HepG2 (cell line): ENCODE results near the gene ETV1. TPM values are rescaled to one million over a fixed set of nuclear protein-coding genes. Genes with fewer than 3 reads are reported as not detected.

Experiments
- ATAC-seq: fragments of 200-7000 bp; cut with Tn5 transposase; 3 replicates; pipeline ENCODE4 v1.9.1; 2020; ENCODE audit warnings: mild to moderate bottlenecking, moderate library complexity
- BruUV-seq: library from RNA; stranded (reverse); fragments of 400-500 nt; replicated peaks from 2 replicates; lab custom pipeline; 2021; lab: Mats Ljungman, UMichigan
- CTCF ChIA-PET: fragments of 300-600 bp; formaldehyde crosslinking; extraction: SDS; loops from one replicate; lab custom pipeline; 2021; ENCODE audit warnings: low total read pairs, inconsistent platforms, low intra/inter-chr PET ratio; lab: Yijun Ruan, JAX
- POLR2A ChIA-PET: fragments of 350-600 bp; sonication (Branson Sonifier 250); formaldehyde crosslinking; loops from one replicate; lab custom pipeline; 2020; ENCODE audit warnings: antibody characterized with exemption, inconsistent platforms; lab: Yijun Ruan, JAX
- DNase-seq: peaks from one replicate; pipeline ENCODE4 v3.0.0-alpha.2; 2015; ENCODE audit warnings: low spot score
- FAIRE-seq: peaks from 3 replicates; lab custom pipeline; 2011; peaks lifted over from hg19 to GRCh38; lab: Jason Lieb, UNC
- H2AFZ ChIP-seq: one replicate; pipeline ENCODE4 v1.6.1; 2011; ENCODE audit warnings: low read length, inconsistent platforms
- H3K27ac ChIP-seq: fragments of 300-600 bp; 3 replicates; pipeline ENCODE4 v1.8.0; 2011; ENCODE audit warnings: mixed run types, mild to moderate bottlenecking, mixed read lengths, low read length, inconsistent platforms; ENCODE audit not compliant: insufficient read depth; ENCODE audit errors: extremely low read length
- H3K27me3 ChIP-seq, 2 experiments: fragments of 200-600 bp in 1 of 2; 2 replicates in 1 of 2; 3 replicates in 1 of 2; pipeline versions ENCODE4 v1.6.0 to v1.8.0; 2011; ENCODE audit warnings: low read length in 2 of 2, mild to moderate bottlenecking in 2 of 2, moderate library complexity in 2 of 2, inconsistent platforms in 1 of 2; ENCODE audit not compliant: insufficient read depth in 2 of 2, control insufficient read depth in 1 of 2
- H3K36me3 ChIP-seq, 2 experiments: fragments of 200-600 bp in 1 of 2; replicated peaks in 1 of 2; 2 replicates in 1 of 2; 3 replicates in 1 of 2; pipeline versions ENCODE4 v1.5.1 to v1.8.0; 2011; ENCODE audit warnings: low read length in 2 of 2, inconsistent platforms in 1 of 2; ENCODE audit not compliant: insufficient read depth in 2 of 2, control insufficient read depth in 1 of 2
- H3K4me1 ChIP-seq: 2 replicates; pipeline ENCODE4 v1.5.1; 2012; ENCODE audit warnings: low read length, inconsistent platforms; ENCODE audit not compliant: insufficient read depth
- H3K4me2 ChIP-seq: 2 replicates; pipeline ENCODE4 v1.6.0; 2011; ENCODE audit warnings: low read depth, low read length, inconsistent platforms
- H3K4me3 ChIP-seq, 3 experiments: fragments of 200-600 bp in 1 of 3; sonication (generic), shearing (Covaris generic) in 1 of 3; replicated peaks in 1 of 3; 2 replicates each; pipeline ENCODE4 v1.5.1; 2011 to 2016; ENCODE audit warnings: low read length in 3 of 3, inconsistent platforms in 2 of 3, low read depth in 2 of 3, mild to moderate bottlenecking in 2 of 3, control low read depth in 1 of 3, mixed read lengths in 1 of 3; ENCODE audit not compliant: insufficient read depth in 1 of 3
- H3K79me2 ChIP-seq: one replicate; pipeline ENCODE4 v1.6.1; 2011; ENCODE audit warnings: low read length, inconsistent platforms; ENCODE audit not compliant: insufficient read depth
- H3K9ac ChIP-seq: 2 replicates; pipeline ENCODE4 v1.6.0; 2011; ENCODE audit warnings: mild to moderate bottlenecking, low read depth, low read length, inconsistent platforms; ENCODE audit not compliant: insufficient read depth
- H3K9me3 ChIP-seq: 2 replicates; pipeline ENCODE4 v1.5.1; 2012; ENCODE audit warnings: mild to moderate bottlenecking, low read length
- H4K20me1 ChIP-seq: 2 replicates; pipeline ENCODE4 v1.6.0; 2011; ENCODE audit warnings: inconsistent platforms, mild to moderate bottlenecking, low read length, moderate library complexity; ENCODE audit not compliant: insufficient read depth
- GLI4 ChIP-seq: sonication (generic); formaldehyde crosslinking; IDR thresholded peaks from 2 replicates; pipeline ENCODE4 v1.5.1; 2020; ENCODE audit warnings: missing genetic modification reagents, mild to moderate bottlenecking, moderate library complexity, borderline replicate concordance
- IRF9 ChIP-seq: sonication (generic); formaldehyde crosslinking; IDR thresholded peaks from 2 replicates; pipeline ENCODE4 v1.8.0; 2022; ENCODE audit warnings: missing genetic modification reagents, mild to moderate bottlenecking, borderline replicate concordance
- MAFF ChIP-seq: IDR thresholded peaks from 2 replicates; pipeline ENCODE4 v1.6.1; 2011; ENCODE audit warnings: low read depth, low read length, improper control_type of control experiment
- MTF2 ChIP-seq: sonication (generic); formaldehyde crosslinking; IDR thresholded peaks from 2 replicates; pipeline ENCODE4 v1.5.0; 2020; ENCODE audit warnings: missing genetic modification reagents, borderline replicate concordance
- NR3C1 ChIP-seq: sonication (generic); formaldehyde crosslinking; IDR thresholded peaks from 2 replicates; pipeline ENCODE4 v1.4.0; 2020; ENCODE audit warnings: missing genetic modification reagents
- PRDM15 ChIP-seq: sonication (generic); formaldehyde crosslinking; IDR thresholded peaks from 2 replicates; pipeline ENCODE4 v1.4.0; 2020; ENCODE audit warnings: missing genetic modification reagents
- THAP8 ChIP-seq: sonication (generic); formaldehyde crosslinking; IDR thresholded peaks from 2 replicates; pipeline ENCODE4 v1.5.1; 2020; ENCODE audit warnings: missing genetic modification reagents, mild to moderate bottlenecking, borderline replicate concordance
- ZHX1 ChIP-seq: sonication (generic); formaldehyde crosslinking; IDR thresholded peaks from 2 replicates; pipeline ENCODE4 v1.8.1; 2022; ENCODE audit warnings: low read depth, mild to moderate bottlenecking, missing genetic modification reagents
- ZNF552 ChIP-seq: sonication (generic); formaldehyde crosslinking; IDR thresholded peaks from 2 replicates; pipeline ENCODE4 v1.9.0; 2022; ENCODE audit warnings: missing genetic modification reagents, mild to moderate bottlenecking, borderline replicate concordance
- ZNF850 ChIP-seq: sonication (generic); formaldehyde crosslinking; conservative IDR thresholded peaks from 2 replicates; pipeline ENCODE4 v1.9.0; 2021; ENCODE audit warnings: mild to moderate bottlenecking, missing genetic modification reagents
- WGBS: methylation state at CpG from one replicate; pipeline ENCODE4 v1.1.6; 2017; ENCODE audit warnings: low lambda C conversion rate; 5-methylcytosine and 5-hydroxymethylcytosine counted together
- in situ Hi-C: cut with HindIII; loops from 2 replicates; pipeline ENCODE4 v1.10.0; 2017; ENCODE audit warnings: low pct_unique_long_range_greater_than_20kb; ENCODE audit not compliant: extremely low pct_ligation_motif_present
- intact Hi-C: fragments of 100-400 bp; cut with micrococcal nuclease; formaldehyde crosslinking; loops from one replicate; pipeline ENCODE4 v1.10.0; 2022; ENCODE audit not compliant: unreplicated experiment
- polyA plus RNA-seq, 8 experiments: library from polyadenylated mRNA; depleted of rRNA in 3 of 8; stranded (reverse) in 7 of 8; unstranded in 1 of 8; fragments of >200 nt; fragmentation: Illumina TruSeq in 4 of 8; extraction: Trizol in 4 of 8; gene quantifications; 2 replicates each; pipeline versions ENCODE4 v1.2.1 to v1.2.3, GENCODE V29; 2011 to 2016; ENCODE audit warnings: low read depth in 4 of 8, missing spikeins in 1 of 8, mixed read lengths in 1 of 8; ENCODE audit not compliant: insufficient read depth in 1 of 8
- total RNA-seq, 5 experiments: library from RNA; depleted of rRNA; stranded (reverse); fragments of >200 nt; fragmentation: Illumina TruSeq; extraction: Trizol; gene quantifications; 2 replicates each; pipeline ENCODE4 v1.2.3, GENCODE V29; 2016; ENCODE audit warnings: low read depth in 1 of 5

Gene ETV1
- total and polyA plus RNA-seq, 2 of the 13 experiments (the other 11 are each of a cell fraction or from before 2014, with no cell fraction given), result 0.04 to 0.24 TPM

- Histone ChIP-seq H3K4me2 (no peak overlapping the region), H3K79me2 (no peaks in the 10 kb centered on the region), H3K4me1 (no peaks in the 10 kb centered on the region), H3K9me3 (peaks cover 84% of the 10 kb centered on the region), H3K27ac (no peak overlapping the region), H3K27me3 (no peaks in the 10 kb centered on the region), H3K9ac (no peak overlapping the region), H2AFZ (no peak overlapping the region), H3K4me3 (no peak overlapping the region), H4K20me1 (no peaks in the 10 kb centered on the region), H3K36me3 (no peaks in the 10 kb centered on the region)
- no peak for ATAC-seq
- TF ChIP-seq MAFF (no peak), ZNF850 (CRISPR knock-in tag) (no peak), ZHX1 (CRISPR knock-in tag) (no peak), GLI4 (CRISPR knock-in tag) (no peak), IRF9 (CRISPR knock-in tag) (no peak), ZNF552 (CRISPR knock-in tag) (no peak), NR3C1 (no peak), MTF2 (no peak), THAP8 (CRISPR knock-in tag) (no peak), PRDM15 (CRISPR knock-in tag) (no peak)
- 11% methylated on average over 2 of the region's 2 CpGs for WGBS
- no peak for DNase-seq
- ChIA-PET POLR2A (no interaction called here), CTCF (no interaction called here)
- intact Hi-C loops (no loop called here), in situ Hi-C loops (no loop called here)
- FAIRE-seq, result no peak
- no TSS peak for BruUV-seq
These were observed 34.9 kb upstream of the ETV1 start for GRCh38 chr7:14024406-14024805.
